Activated CD4-positive, CD25-positive, alpha-beta regulatory T cell treated with anti-CD3 and anti-CD28 coated beads, Interleukin-2, amount 50 U/mL, for 24 hours (primary cell): ENCODE results near the gene CCDC195.
"Not testable (repeated sequence)": the region's sequence is repeated elsewhere in the genome, so short reads cannot be mapped to it uniquely, and the experiment has no call there.

Source experiments
- ATAC-seq, 2 donors: fragments of 150-1000 bp; cut with Tn5 transposase; one replicate each; pipeline ENCODE4 v1.10.0; 2021; ENCODE audit warnings: mild to moderate bottlenecking in 1 of 2, moderate library complexity in 1 of 2

The CCDC195 gene

GRCh38 chr2:224689539-224689938, 26.6 kb downstream of the CCDC195 start:
- no peak for ATAC-seq

DNA sequence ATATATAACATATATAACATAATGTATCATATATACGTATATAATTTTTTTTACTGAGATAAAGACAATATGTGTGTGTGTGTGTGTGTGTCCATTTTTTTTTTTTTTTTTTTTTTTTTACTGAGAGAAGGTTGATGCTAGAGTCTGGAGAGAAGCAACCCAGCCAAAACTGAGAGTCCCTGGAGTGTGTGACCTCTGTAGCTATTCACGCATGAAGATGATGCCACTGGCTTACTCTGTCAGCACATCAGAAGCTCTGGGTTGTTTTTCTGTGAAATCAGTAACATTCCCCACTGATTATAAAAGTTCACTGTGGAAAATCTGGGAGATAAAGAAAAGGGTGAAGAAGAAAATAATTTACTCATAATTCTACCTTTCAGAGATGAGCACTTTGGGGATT, 27.2 kb downstream of the CCDC195 start:
- ATAC-seq = no peak

- ATAC-seq = no peak
Measured at GRCh38 chr2:224687156-224687555, 29.0 kb downstream of the CCDC195 start.

DNA sequence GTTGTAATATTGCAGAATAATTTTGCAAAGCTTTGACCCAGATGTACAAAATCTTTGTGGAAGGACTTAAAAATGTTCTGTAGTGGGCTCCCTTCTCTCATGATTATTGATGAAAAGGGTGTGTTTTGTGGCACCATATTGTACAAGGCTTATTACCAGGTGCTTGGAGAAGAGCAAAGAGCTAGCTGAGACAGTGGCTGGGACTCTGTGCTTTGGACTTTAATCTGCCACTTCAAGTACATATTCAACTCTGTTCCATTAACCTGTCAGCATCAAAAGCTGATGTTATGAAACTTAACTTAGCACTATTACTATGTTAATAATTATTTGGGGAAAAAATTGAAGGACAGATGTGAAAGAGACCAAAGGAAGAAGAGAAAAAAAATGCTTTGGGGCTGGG, 31.0 kb downstream of the CCDC195 start:
- ATAC-seq = no peak

- ATAC-seq = no peak
Measured at GRCh38 chr2:224682134-224682533, 34.0 kb downstream of the CCDC195 start.

GRCh38 chr2:224671731-224672130, 44.4 kb downstream of the CCDC195 start:
- ATAC-seq = no peak

- ATAC-seq = no peak
Measured at GRCh38 chr2:224670203-224670602, 46.0 kb downstream of the CCDC195 start.

GRCh38 chr2:224669449-224669848, 46.7 kb downstream of the CCDC195 start:
- peak in 1 of 2 donors; percentile 51 for ATAC-seq

GRCh38 chr2:224668123-224668909, 47.8 kb downstream of the CCDC195 start:
- ATAC-seq = no peak

DNA sequence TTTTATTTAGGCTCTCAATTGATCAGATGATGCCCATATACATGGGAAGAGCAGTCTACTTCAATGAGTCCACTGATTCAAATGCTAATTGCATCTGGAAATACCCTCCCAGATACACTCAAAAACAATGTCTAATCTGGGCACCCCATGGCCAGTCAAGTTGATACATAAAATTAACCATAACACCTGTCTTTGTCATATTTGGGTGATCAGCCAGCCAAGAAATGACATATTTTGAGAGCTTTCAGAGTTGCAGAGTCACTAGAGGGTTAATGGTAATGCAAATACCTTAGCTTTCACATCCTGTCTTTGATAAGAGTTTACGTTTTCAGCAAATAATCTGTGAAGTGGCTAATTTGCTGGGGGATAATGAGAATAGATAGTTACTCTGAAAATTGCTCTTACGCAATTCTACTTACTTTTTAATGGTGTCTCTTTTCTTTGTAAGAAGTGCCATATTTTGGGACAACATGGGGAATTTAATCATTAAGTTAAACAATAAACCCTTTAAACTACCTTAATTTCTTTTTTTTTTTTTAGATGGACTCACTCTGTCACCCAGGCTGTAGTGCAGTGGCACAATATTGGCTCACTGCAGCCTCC, 49.1 kb downstream of the CCDC195 start:
- peak in 1 of 2 donors; percentile 36 for ATAC-seq

- not testable (repeated sequence) for ATAC-seq
Measured at GRCh38 chr2:224663322-224663721, 52.8 kb downstream of the CCDC195 start.

DNA sequence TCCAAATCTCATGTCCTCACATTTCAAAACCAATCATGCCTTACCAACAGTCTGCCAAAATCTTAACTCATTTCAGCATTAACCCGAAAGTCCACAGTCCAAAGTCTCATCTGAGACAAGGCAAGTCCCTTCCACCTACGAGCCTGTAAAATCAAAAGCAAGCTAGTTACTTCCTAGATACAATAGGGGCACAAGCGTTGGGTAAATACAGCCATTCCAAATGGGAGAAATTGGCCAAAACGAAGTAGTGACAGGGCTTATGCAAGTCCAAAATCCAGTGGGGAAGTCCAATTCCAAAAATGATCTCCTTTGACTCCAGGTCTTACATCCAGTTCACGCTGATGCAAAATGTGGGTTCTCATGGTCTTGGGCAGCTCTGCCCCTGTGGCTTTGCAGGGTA, 54.5 kb downstream of the CCDC195 start:
- ATAC-seq = not testable (repeated sequence)

DNA sequence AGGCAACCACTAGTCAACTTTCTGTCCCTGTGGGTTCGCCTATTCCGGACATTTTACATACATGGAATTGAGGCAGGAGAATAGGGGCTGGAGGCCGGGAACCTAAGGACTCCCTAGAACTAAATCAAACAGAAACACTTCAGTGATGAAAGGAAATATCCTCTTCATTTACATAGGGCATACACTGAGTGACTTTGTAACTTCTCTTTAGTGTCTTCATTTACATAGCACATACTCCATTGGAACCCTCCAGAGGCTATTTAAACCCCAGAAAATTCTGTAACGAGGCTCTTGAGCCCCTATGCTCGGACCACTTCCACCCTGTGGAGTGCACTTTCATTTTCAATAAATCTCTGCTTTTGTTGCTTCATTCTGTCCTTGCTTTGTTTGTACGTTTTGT, 56.5 kb downstream of the CCDC195 start:
- ATAC-seq = no peak

GRCh38 chr2:224658780-224659405, 57.3 kb downstream of the CCDC195 start:
- ATAC-seq = no peak

- ATAC-seq = no peak
Measured at GRCh38 chr2:224657349-224657748, 58.8 kb downstream of the CCDC195 start.

- no peak for ATAC-seq
Measured at GRCh38 chr2:224655006-224655537, 61.1 kb downstream of the CCDC195 start.
